ENCODE data around the gene TBC1D8. TPM values are rescaled to one million over a fixed set of nuclear protein-coding genes. Genes with fewer than 3 reads are reported as not detected.

The TBC1D8 gene
- total and polyA plus RNA-seq, 2 experiments from 2014 or later, result 18.0 to 36.9 TPM

DNA sequence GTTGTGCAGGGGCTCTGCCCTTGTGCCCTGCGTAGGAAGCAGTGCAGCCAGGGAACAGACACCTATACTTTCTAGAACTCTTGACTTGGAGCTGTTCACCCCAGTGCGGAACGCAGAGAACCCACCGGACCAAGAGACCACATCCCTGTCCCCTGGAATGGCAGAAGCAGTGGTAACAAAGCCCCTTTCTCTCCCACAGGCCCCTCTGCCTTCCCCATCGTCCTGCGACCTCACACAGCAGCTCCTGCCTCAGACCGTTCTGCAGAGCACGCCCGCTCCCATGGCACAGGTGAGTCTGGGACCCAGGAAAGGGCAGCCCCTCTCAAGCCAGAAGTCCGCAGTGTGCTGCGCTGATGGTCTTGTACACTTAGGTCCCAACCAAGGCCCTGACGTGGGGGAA is 173.7 kb downstream of the TBC1D8 start:
- peaks cover 6% of the 10 kb centered on the region; the same call in 1 of the 2 replicates for H3K4me1 ChIP-seq (ENCODE audit: insufficient read depth)
- no peak overlapping the region for H3K4me3 Mint-ChIP-seq
- peaks cover 2% of the 10 kb centered on the region for H3K27me3 Mint-ChIP-seq (ENCODE audit: insufficient read depth, low read depth, poor library complexity)
- no peak overlapping the region for H3K27ac ChIP-seq (ENCODE audit: low read depth)
- peaks cover 12% of the 10 kb centered on the region for H3K4me1 Mint-ChIP-seq
- no peak overlapping the region for H3K27ac Mint-ChIP-seq
- TF ChIP-seq, protein P1, sequence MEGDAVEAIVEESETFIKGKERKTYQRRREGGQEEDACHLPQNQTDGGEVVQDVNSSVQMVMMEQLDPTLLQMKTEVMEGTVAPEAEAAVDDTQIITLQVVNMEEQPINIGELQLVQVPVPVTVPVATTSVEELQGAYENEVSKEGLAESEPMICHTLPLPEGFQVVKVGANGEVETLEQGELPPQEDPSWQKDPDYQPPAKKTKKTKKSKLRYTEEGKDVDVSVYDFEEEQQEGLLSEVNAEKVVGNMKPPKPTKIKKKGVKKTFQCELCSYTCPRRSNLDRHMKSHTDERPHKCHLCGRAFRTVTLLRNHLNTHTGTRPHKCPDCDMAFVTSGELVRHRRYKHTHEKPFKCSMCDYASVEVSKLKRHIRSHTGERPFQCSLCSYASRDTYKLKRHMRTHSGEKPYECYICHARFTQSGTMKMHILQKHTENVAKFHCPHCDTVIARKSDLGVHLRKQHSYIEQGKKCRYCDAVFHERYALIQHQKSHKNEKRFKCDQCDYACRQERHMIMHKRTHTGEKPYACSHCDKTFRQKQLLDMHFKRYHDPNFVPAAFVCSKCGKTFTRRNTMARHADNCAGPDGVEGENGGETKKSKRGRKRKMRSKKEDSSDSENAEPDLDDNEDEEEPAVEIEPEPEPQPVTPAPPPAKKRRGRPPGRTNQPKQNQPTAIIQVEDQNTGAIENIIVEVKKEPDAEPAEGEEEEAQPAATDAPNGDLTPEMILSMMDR (conservative IDR thresholded peaks at IDR 0.05; ENCODE audit: low read depth in 2 of 2), result no peak
- TF ChIP-seq ETS1 (IDR thresholded peaks at IDR 0.05) (no peak), ZNF462 (CRISPR knock-in tag; IDR thresholded peaks at IDR 0.05) (no peak), NANOG (IDR thresholded peaks at IDR 0.05; ENCODE audit: borderline replicate concordance) (no peak), ZNF331 (CRISPR knock-in tag; IDR thresholded peaks at IDR 0.05; ENCODE audit: low read depth) (no peak)
- DNase-seq (ENCODE audit: low spot score) (no peak), ATAC-seq (no peak)
- H3K9me2 ChIP-seq (ENCODE audit: insufficient read depth), result no peaks in the 10 kb centered on the region
- no peaks in the 10 kb centered on the region for H3F3A ChIP-seq (replicated peaks; ENCODE audit: low read depth)
- H3K27me3 ChIP-seq (ENCODE audit: insufficient read depth), result no peaks in the 10 kb centered on the region
- no peak overlapping the region for H2AFZ ChIP-seq
- no peaks in the 10 kb centered on the region for H3K36me3 Mint-ChIP-seq (ENCODE audit: low read depth)
- no peaks in the 10 kb centered on the region for H3K79me2 ChIP-seq (replicated peaks; ENCODE audit: insufficient read depth)
- H3K4me3 ChIP-seq, result no peak overlapping the region
- no peaks in the 10 kb centered on the region; the same call in 1 of the 2 replicates for H3K36me3 ChIP-seq (ENCODE audit: insufficient read depth)
- no peaks in the 10 kb centered on the region for H4K20me1 ChIP-seq (replicated peaks; ENCODE audit: insufficient read depth)
- no peak overlapping the region for H3K4me2 ChIP-seq
- H3K9me3 Mint-ChIP-seq, result no peaks in the 10 kb centered on the region

Measured in GM23338 (cell line).